ENCODE measurements around the gene ST6GAL1.

Gene ST6GAL1

DNA sequence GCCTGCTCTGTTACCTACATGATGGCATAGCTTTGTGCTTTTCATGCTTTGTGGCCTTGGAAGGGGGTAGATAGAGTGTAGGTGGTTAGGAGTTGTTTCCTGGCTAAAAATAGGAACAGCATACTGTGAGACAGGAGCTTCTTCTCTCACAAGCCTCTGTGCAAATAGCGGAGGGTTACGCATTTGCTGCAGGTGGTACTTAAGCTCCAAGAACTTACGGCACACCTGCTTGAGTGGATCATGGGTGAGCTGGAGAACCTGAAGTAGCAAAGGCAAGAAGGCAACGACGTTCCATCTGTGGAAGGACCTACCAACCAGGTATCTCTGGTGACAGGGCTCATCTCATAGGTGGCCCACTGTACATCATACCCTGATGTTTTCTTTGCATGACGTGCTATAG lies 66.0 kb downstream of the ST6GAL1 start:
- TF ChIP-seq, protein P1, sequence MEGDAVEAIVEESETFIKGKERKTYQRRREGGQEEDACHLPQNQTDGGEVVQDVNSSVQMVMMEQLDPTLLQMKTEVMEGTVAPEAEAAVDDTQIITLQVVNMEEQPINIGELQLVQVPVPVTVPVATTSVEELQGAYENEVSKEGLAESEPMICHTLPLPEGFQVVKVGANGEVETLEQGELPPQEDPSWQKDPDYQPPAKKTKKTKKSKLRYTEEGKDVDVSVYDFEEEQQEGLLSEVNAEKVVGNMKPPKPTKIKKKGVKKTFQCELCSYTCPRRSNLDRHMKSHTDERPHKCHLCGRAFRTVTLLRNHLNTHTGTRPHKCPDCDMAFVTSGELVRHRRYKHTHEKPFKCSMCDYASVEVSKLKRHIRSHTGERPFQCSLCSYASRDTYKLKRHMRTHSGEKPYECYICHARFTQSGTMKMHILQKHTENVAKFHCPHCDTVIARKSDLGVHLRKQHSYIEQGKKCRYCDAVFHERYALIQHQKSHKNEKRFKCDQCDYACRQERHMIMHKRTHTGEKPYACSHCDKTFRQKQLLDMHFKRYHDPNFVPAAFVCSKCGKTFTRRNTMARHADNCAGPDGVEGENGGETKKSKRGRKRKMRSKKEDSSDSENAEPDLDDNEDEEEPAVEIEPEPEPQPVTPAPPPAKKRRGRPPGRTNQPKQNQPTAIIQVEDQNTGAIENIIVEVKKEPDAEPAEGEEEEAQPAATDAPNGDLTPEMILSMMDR (IDR thresholded peaks at IDR 0.05; ENCODE audit: poor library complexity, severe bottlenecking): no peak
- ATAC-seq (ENCODE audit: low read depth) (no peak), DNase-seq (ENCODE audit: low spot score) (no peak)
- Histone ChIP-seq H3K9me3 (ENCODE audit: severe bottlenecking) (no peaks in the 10 kb centered on the region), H3K27ac (ENCODE audit: poor library complexity, severe bottlenecking) (no peak overlapping the region), H3K4me1 (ENCODE audit: insufficient read depth, poor library complexity, severe bottlenecking) (peaks cover 1% of the 10 kb centered on the region), H3K36me3 (ENCODE audit: low read depth) (no peaks in the 10 kb centered on the region), H3K4me3 (ENCODE audit: severe bottlenecking) (no peak overlapping the region), H3K27me3 (ENCODE audit: insufficient read depth, poor library complexity, severe bottlenecking) (no peaks in the 10 kb centered on the region)

DNA sequence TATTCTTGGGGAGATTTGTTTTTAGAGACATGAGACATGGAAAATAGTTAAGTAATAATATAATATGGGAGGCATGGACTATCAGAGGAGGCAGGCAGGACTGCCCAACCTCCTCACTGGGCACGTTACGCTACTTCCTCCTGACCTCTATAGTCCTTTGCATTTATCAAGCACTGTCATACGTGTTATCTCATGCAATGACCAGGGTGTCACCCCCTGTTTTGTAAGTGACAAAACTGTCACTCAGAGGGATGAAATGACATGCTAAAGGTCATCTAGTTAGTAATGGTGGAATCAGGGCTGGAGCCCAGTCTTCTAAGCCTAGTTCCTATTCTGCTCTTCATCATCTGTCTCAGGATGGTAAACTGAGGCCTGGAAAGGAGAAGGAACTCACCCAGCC lies 66.7 kb downstream of the ST6GAL1 start:
- H3K36me3 ChIP-seq (ENCODE audit: low read depth): no peaks in the 10 kb centered on the region
- DNase-seq (ENCODE audit: low spot score) (no peak), ATAC-seq (ENCODE audit: low read depth) (no peak)
- no peak overlapping the region for H3K4me3 ChIP-seq (ENCODE audit: severe bottlenecking)
- H3K4me1 ChIP-seq (ENCODE audit: insufficient read depth, poor library complexity, severe bottlenecking): no peaks in the 10 kb centered on the region
- H3K9me3 ChIP-seq (ENCODE audit: severe bottlenecking): no peaks in the 10 kb centered on the region
- H3K27ac ChIP-seq (ENCODE audit: poor library complexity, severe bottlenecking): no peak overlapping the region
- H3K27me3 ChIP-seq (ENCODE audit: insufficient read depth, poor library complexity, severe bottlenecking): no peaks in the 10 kb centered on the region
- TF ChIP-seq, protein P1 (IDR thresholded peaks at IDR 0.05; ENCODE audit: poor library complexity, severe bottlenecking): no peak

DNA sequence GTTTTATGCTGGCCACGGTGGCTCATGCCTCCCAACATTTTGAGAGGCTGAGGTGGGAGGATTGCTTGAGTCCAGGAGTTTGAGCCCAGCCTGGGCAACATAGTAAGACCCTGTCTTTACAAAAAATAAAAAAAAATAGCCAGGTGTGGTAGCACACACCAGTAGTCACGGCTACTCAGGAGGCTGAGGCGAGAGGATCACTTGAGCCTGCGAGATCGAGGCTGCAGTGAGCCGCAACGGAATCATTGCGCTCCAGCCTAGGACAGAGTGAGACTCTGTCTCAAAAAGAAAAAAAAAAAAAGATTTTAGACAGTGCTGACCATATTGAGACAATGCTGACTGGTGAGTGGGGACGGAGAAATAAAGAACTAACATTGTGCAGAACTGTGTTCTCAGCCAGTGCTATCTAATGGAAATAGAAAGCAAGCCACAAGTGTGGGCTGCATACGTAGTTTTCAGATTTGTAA lies 67.2 kb downstream of the ST6GAL1 start:
- H3K4me1 ChIP-seq (ENCODE audit: insufficient read depth, poor library complexity, severe bottlenecking): no peaks in the 10 kb centered on the region
- TF ChIP-seq, protein P1 (IDR thresholded peaks at IDR 0.05; ENCODE audit: poor library complexity, severe bottlenecking): no peak
- H3K9me3 ChIP-seq (ENCODE audit: severe bottlenecking): no peaks in the 10 kb centered on the region
- no peak overlapping the region for H3K4me3 ChIP-seq (ENCODE audit: severe bottlenecking)
- ATAC-seq (ENCODE audit: low read depth) (no peak), DNase-seq (ENCODE audit: low spot score) (no peak)
- no peak overlapping the region for H3K27ac ChIP-seq (ENCODE audit: poor library complexity, severe bottlenecking)
- H3K27me3 ChIP-seq (ENCODE audit: insufficient read depth, poor library complexity, severe bottlenecking): no peaks in the 10 kb centered on the region
- H3K36me3 ChIP-seq (ENCODE audit: low read depth): no peaks in the 10 kb centered on the region

DNA sequence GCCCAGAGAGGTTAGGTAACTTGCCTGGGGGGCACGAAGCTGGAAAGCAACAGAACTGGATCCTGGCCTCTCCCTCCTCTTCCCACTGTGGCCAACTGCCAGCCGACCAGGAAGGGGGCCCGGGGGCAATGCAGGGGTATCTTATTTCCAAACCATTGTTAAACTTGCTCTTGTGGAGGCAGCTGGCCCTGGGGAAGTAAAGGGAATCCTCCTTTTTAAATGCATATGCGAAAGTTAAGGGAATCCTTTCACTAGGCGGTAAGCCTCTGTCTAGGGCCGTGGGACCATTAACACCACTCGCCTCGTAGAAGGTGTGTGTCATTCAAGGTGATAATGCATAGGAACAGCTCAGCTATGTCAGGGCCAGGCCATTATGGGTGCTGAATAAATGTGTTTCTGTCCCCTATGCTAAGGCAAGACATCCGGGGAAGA lies 68.6 kb downstream of the ST6GAL1 start:
- Histone ChIP-seq H3K4me3 (ENCODE audit: severe bottlenecking) (no peak overlapping the region), H3K4me1 (ENCODE audit: insufficient read depth, poor library complexity, severe bottlenecking) (no peaks in the 10 kb centered on the region), H3K36me3 (ENCODE audit: low read depth) (no peaks in the 10 kb centered on the region), H3K9me3 (ENCODE audit: severe bottlenecking) (no peaks in the 10 kb centered on the region), H3K27me3 (ENCODE audit: insufficient read depth, poor library complexity, severe bottlenecking) (no peaks in the 10 kb centered on the region), H3K27ac (ENCODE audit: poor library complexity, severe bottlenecking) (no peak overlapping the region)
- TF ChIP-seq, protein P1 (IDR thresholded peaks at IDR 0.05; ENCODE audit: poor library complexity, severe bottlenecking): no peak
- DNase-seq (ENCODE audit: low spot score) (no peak), ATAC-seq (ENCODE audit: low read depth) (no peak)

DNA sequence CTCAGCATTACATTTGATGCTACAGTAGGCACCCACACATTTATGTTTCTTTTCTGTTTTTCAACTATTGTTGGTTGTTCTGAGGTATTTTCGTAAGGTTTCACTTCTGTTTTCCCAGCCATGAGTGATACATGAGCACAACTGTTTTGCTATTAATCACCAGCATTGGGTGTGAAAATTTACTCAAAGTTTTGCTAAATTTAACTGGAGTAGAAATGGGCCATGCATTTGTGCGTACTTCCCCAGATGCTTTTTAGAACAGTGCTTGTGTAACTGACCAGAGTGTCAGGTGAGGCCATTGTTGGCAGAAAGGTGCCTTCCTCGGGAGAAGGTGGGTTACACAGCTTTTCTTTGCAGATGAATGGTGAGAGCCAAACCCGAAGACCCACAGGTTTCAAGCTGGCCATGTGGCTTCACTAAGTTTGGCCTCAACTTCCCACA lies 70.4 kb downstream of the ST6GAL1 start:
- Histone ChIP-seq H3K4me1 (ENCODE audit: insufficient read depth, poor library complexity, severe bottlenecking) (no peaks in the 10 kb centered on the region), H3K27ac (ENCODE audit: poor library complexity, severe bottlenecking) (no peak overlapping the region), H3K36me3 (ENCODE audit: low read depth) (no peaks in the 10 kb centered on the region), H3K9me3 (ENCODE audit: severe bottlenecking) (no peaks in the 10 kb centered on the region), H3K27me3 (ENCODE audit: insufficient read depth, poor library complexity, severe bottlenecking) (no peaks in the 10 kb centered on the region), H3K4me3 (ENCODE audit: severe bottlenecking) (no peak overlapping the region)
- ATAC-seq (ENCODE audit: low read depth) (no peak), DNase-seq (ENCODE audit: low spot score) (no peak)
- TF ChIP-seq, protein P1 (IDR thresholded peaks at IDR 0.05; ENCODE audit: poor library complexity, severe bottlenecking): no peak

Measured in RWPE2 (cell line).